Lung (tissue), 12 donors: Measurements from ENCODE around the gene PRDX2. TPM values are rescaled to one million over a fixed set of nuclear protein-coding genes. Genes with fewer than 3 reads are reported as not detected.

Experiments
- ATAC-seq: fragments of 200-7000 bp; cut with Tn5 transposase; one replicate; pipeline ENCODE4 v1.9.1; 2020; ENCODE audit warnings: moderate number of reproducible peaks; ENCODE audit not compliant: insufficient read depth, low FRiP score
- DNase-seq, 3 donors: peaks; one replicate each; pipeline ENCODE4 v3.0.0-alpha.2; 2013 to 2017
- H3K27ac ChIP-seq, 2 donors: one replicate each; pipeline ENCODE4 v1.5.1; 2013; ENCODE audit warnings: mild to moderate bottlenecking in 2 of 2, moderate library complexity in 2 of 2, control low read depth in 1 of 2, inconsistent platforms in 1 of 2, low read depth in 1 of 2, low read length in 1 of 2
- H3K27me3 ChIP-seq, 3 donors: one replicate each; pipeline ENCODE4 v1.5.1; 2013; ENCODE audit warnings: low read length in 2 of 3; ENCODE audit not compliant: control insufficient read depth in 3 of 3, insufficient read depth in 3 of 3
- H3K36me3 ChIP-seq, 4 donors: one replicate each; pipeline ENCODE4 v1.5.1; 2013; ENCODE audit warnings: low read length in 4 of 4, mild to moderate bottlenecking in 1 of 4, moderate library complexity in 1 of 4; ENCODE audit not compliant: control insufficient read depth in 4 of 4, insufficient read depth in 4 of 4
- H3K4me1 ChIP-seq, 5 donors: one replicate each; pipeline ENCODE4 v1.5.1; 2013; ENCODE audit warnings: low read length in 5 of 5, mild to moderate bottlenecking in 2 of 5, moderate library complexity in 1 of 5; ENCODE audit not compliant: control insufficient read depth in 5 of 5, insufficient read depth in 5 of 5
- H3K4me3 ChIP-seq: one replicate; pipeline ENCODE4 v1.5.1; 2013; ENCODE audit warnings: mild to moderate bottlenecking, control low read depth, moderate library complexity
- H3K9ac ChIP-seq, 2 donors: one replicate each; pipeline ENCODE4 v1.5.1; 2013; ENCODE audit warnings: low read length in 2 of 2, control low read depth in 1 of 2; ENCODE audit not compliant: insufficient read depth in 1 of 2
- H3K9me3 ChIP-seq, 4 donors: one replicate each; pipeline ENCODE4 v1.5.1; 2013; ENCODE audit warnings: low read length in 3 of 4, mild to moderate bottlenecking in 1 of 4, moderate library complexity in 1 of 4; ENCODE audit not compliant: control insufficient read depth in 4 of 4, insufficient read depth in 3 of 4
- WGBS, 2 donors: extraction: QIAGEN DNeasy Blood & Tissue Kit; methylation state at CpG; one replicate each; pipeline ENCODE4 v1.1.7; 2013; 5-methylcytosine and 5-hydroxymethylcytosine counted together
- polyA plus RNA-seq, 2 donors: library from polyadenylated mRNA; stranded (reverse); fragments of 200-250 nt; gene quantifications; one replicate each; pipeline ENCODE4 v1.2.1, GENCODE V29; 2013
- total RNA-seq, 2 donors: library from RNA; depleted of rRNA in 1 of 2; stranded (reverse); fragments of >200 nt in 1 of 2; gene quantifications; one replicate each; pipeline ENCODE4 v1.2.1, GENCODE V29; 2014 to 2021
- TF ChIP-seq, protein P1 (sequence below): IDR thresholded peaks from 2 replicates; pipeline ENCODE4 v1.5.1; 2012; ENCODE audit warnings: mild to moderate bottlenecking; ENCODE audit errors: control extremely low read depth, extremely low read depth
- donor health status: control.
- donor health status: control.
- donor health status: Bipolar disorder and iron deficiency.
- donor health status: healthy.
- donor health status: DM: yes; HTN: yes; CAD: no.

Gene PRDX2
- total and polyA plus RNA-seq, 4 donors = 132 to 196 (median 173) TPM

DNA sequence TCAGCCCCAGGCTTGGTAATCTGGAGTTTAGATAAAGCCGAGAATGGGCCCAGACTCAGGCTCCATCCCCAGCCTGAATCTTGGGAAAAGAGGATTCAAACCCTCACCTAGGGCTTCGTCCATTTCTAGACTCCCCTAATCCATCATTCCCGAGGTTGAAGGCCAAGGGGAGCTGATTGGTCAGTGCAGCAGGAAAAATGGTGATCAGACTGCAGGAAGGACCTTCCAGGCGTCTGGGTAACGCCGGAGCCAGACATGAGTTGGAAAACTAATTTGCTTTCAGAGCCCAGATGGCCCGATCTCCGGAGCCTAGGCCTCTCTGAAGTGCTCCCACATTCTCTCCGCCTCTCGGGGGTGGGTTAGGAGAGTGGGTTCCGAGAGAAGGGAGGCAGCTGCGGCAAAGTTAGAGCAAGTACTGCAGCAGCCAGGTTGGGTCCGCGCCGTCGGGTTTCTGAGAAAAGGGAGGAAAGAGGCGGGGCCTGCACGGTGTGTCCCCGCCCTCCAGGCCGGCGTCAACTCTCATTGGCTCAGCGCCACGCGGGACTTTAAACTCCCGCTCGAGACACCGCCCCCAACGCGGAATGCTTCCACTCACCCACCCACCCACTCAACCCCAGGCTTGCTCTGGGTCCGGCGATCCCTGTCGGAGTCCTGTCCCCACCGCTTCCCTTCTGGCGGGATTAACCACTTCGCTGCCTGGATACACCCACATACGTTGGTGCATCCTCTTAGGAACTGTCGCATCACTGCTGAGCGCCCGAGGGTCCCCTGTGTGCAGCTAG is 33.6 kb upstream of the PRDX2 start:
- no peak overlapping the region for H3K4me3 ChIP-seq
- peaks cover 0 to 69% (median 66%) of the 10 kb centered on the region in 3 donors for H3K27me3 ChIP-seq
- DNase-seq = peak in 1 of 3 donors; percentile 14
- no peak for ATAC-seq
- WGBS, 2 donors = 6 to 11% methylated on average over 39 of the region's 39 CpGs
- H3K27ac ChIP-seq = no peak overlapping the region
- peaks cover 0 to 4% (median 0%) of the 10 kb centered on the region in 4 donors for H3K9me3 ChIP-seq
- H3K36me3 ChIP-seq = no peaks in the 10 kb centered on the region
- TF ChIP-seq, protein P1, sequence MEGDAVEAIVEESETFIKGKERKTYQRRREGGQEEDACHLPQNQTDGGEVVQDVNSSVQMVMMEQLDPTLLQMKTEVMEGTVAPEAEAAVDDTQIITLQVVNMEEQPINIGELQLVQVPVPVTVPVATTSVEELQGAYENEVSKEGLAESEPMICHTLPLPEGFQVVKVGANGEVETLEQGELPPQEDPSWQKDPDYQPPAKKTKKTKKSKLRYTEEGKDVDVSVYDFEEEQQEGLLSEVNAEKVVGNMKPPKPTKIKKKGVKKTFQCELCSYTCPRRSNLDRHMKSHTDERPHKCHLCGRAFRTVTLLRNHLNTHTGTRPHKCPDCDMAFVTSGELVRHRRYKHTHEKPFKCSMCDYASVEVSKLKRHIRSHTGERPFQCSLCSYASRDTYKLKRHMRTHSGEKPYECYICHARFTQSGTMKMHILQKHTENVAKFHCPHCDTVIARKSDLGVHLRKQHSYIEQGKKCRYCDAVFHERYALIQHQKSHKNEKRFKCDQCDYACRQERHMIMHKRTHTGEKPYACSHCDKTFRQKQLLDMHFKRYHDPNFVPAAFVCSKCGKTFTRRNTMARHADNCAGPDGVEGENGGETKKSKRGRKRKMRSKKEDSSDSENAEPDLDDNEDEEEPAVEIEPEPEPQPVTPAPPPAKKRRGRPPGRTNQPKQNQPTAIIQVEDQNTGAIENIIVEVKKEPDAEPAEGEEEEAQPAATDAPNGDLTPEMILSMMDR = no peak
- H3K9ac ChIP-seq = no peak overlapping the region
- peaks cover 0 to 11% (median 0%) of the 10 kb centered on the region in 5 donors for H3K4me1 ChIP-seq

GRCh38 chr19:12834566-12834943 is 33.0 kb upstream of the PRDX2 start, which contains the start of gene RTBDN:
Gene RTBDN (minus strand): TSS chr19:12834579. CDS start chr19:12829979, 4,600 bp downstream.
- whole genome bisulfite sequencing, 2 donors = 6 to 8% methylated on average over 20 of the region's 20 CpGs
- Histone ChIP-seq H3K9me3 (peaks cover 0 to 4% (median 0%) of the 10 kb centered on the region in 4 donors), H3K27me3 (peaks cover 0 to 67% (median 62%) of the 10 kb centered on the region in 3 donors), H3K4me3 (peak within 1 kb of the TSS; percentile 16), H3K4me1 (peaks cover 0 to 11% (median 0%) of the 10 kb centered on the region in 5 donors), H3K27ac (no peak within 1 kb of the TSS), H3K9ac (no peak within 1 kb of the TSS), H3K36me3 (no peaks in the 10 kb centered on the region)
- DNase-seq (no peak), ATAC-seq (no peak)
- TF ChIP-seq, protein P1 = no peak

DNA sequence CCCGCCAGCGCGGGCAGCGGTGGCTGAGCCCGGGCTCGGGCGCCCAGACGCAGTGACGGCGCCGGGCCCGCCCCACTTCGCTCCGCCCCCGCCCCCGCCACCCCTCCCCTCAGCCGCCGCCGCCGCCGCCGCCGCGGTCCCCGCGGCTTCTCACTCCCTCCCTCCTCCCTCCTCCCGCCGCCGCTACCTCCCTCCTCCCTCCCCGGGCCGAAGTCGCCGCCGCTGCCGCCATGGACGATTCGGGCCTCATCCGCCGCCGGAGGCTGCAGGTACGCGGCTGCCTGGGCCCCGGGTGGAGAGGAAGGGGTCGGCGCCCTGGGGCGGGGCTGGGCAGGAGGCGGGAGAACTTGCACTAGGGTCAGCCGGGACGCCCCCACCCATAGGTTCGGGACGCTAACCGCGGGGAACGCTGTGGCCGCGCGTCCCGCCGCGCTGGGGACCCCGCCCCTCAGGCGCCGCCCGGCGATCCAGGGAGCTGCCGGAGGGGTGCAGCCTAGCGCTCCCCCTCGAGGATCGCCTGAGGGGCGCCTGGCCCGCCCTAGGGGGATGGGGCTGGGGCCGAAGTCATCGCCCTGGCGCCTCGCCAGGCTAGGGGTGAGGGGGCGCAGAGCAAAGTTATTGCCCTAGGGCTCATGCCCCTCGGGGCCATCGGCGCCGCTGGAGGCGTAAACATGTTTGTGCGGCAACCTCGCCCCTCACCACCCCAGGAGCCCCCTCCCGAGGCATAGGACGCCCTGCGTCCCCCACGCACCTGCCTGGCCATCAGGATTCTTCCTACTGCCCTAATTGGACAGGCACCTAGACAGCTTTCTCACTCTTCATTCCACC is 32.4 kb upstream of the PRDX2 start:
- Histone ChIP-seq H3K27me3 (peaks cover 0 to 61% (median 57%) of the 10 kb centered on the region in 3 donors), H3K4me1 (peaks cover 0 to 11% (median 0%) of the 10 kb centered on the region in 5 donors), H3K9me3 (peaks cover 0 to 4% (median 0%) of the 10 kb centered on the region in 4 donors), H3K4me3 (peak overlapping the region; percentile 16), H3K9ac (no peak overlapping the region), H3K27ac (no peak overlapping the region), H3K36me3 (no peaks in the 10 kb centered on the region)
- WGBS, 2 donors = 2% methylated on average over 55 to 81 of the region's 87 CpGs
- TF ChIP-seq, protein P1 = no peak
- no peak for ATAC-seq
- peak in 1 of 3 donors; percentile 13 for DNase-seq
